HG02852 (cell line): ENCODE results near the gene LILRB3.
A peak's percentile ranks its signal among the peaks of the same experiment; 100 is the strongest.
"Not testable (repeated sequence)": the region's sequence is repeated elsewhere in the genome, so short reads cannot be mapped to it uniquely, and the experiment has no call there.

ENCODE experiments used
- ATAC-seq: cut with Tn5 transposase; IDR thresholded peaks from one replicate; pipeline ENCODE4 v1.9.1; 2021; ENCODE audit warnings: mild to moderate bottlenecking, moderate library complexity; ENCODE audit not compliant: unreplicated experiment

The LILRB3 gene

DNA sequence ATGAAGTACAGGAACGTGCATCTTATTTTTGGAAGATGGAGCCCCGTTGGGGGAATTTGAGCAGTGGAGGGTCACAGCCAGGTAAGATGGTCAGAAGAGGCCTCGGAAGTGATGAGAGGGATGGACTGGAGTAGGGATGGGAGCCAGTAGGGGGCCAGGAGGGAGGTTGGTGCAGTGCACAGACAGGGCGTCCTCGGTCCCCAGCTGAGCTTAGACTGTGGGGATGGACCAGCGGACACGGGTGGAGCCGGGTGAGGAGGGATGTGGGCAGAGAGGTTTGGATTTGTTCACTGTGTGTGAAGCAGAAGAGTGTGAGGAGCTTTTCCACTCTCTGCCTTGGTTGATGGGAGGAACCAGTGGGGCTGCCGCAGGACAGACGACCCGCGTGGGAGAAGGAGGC is 11.6 kb downstream of the LILRB3 start:
- ATAC-seq: no peak

DNA sequence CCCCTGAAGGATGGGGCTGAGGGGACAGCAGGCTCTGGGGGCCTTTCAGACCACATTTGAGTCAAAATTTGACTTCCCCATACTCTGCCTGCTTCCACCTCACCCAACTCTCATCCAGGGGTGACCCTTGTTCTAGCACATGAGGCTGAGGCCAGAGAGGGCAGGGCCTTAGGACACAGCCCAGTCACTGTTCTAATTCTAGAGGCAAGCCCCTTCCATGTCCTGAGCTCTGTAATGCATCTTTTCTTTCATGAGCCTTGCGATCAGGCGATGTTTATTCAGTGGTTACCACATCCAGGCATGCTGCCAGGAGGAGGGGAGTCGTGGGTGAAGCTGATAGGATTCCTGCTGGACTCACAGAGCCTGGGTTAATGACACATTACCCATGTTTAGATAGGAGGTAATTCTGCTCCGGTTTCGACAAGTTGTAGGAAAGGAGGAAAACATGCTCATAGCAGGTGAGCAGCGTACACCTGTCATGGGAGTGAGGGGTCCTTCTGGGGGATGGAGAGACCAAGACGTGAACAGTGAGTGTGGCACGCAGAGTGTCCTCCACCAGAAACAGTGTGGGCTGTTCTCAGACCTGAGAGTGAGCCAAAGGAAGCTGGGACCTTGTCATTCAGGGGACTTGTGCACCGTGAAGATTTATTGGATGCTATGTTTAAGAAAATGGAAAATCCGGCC is 12.9 kb downstream of the LILRB3 start:
- ATAC-seq: no peak

DNA sequence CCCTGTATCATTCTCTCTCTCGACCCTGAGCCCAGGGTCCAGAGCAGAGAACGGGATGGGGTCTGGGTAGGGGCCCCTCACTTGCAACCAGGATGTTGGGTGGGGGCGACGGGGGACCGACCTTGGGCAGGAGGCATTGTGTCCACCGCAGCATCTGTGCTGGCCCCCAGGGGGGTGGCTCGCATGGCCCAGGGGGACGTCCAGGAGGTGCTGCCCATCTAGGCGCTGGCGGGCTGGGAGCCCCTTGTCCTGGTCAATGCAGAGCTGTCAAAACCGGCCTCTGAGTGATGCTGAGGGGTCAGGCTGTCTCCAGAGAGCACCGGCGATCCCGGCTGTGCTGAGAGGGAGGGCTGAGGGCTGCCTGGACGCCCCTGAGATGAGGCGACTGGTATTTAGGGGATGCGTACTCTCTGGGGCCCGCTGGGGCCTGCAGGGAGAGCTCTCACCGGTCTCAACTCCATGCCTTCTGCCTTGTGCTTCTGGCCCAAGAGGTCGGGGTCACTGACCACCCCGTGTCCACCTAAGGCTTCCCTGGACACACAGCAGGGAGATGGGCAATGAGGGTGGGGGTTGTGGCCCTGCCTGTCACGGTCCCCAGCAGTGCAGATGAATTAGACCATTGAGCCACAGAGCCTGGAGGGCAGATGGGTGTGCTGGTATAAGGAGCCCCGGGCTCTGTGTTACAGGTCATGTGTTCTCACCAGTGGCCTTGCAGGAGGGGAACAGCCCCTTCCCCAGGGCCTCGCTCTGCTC is 13.6 kb downstream of the LILRB3 start:
- ATAC-seq: no peak

DNA sequence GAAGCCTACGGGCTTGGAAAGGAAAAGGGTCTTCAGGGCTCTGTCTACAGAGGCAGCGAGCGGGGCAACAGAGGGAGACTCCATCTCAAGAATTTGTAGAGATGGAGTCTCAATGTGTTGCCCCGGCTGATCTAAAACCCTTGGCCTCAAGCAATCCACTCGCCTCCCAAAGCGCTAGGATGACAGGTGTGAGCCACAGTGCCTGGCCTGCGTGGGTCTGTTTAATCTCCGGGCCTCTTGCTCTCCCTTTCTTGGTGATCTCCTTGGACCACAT is 14.1 kb downstream of the LILRB3 start:
- ATAC-seq: no peak

DNA sequence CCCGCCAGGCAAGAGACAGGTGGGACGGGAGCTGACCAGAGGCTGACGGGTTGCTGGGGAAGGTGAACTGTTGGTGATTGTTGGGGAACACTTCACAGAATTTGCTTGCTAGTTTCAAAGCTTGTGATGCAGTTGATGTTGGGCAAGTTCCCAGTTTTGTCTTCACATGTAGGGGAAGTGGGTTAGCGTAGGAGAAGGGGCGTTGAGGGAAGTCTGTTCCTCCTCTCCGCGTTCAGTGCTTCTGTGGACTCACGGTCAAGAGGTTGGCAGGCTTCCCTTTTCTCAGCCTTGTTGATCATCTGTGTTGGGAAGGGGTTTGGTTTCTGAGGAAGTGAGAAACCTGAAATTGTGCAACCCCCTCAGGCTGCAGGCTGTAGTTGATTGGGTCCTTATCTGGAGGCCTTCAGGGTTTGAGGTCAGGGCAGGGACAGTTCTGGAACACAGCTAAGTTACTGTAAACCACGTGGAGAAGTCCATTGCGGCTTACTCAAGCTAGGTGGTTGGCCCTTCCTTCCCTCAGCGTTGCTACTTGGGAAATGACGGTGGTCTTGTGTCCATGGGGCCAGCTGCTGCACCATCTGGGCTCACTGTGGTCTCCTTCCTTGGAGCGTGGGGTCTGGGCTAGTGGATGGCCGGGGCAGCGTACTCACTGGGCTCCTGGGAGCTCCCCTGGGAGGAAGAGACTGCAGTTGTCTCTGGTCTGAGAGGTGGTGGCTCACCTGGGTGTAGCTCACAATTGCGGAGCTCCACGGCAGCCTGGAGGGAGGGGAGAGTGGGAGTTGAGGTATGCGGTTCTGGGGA is 14.6 kb downstream of the LILRB3 start:
- peak; percentile 38 for ATAC-seq

DNA sequence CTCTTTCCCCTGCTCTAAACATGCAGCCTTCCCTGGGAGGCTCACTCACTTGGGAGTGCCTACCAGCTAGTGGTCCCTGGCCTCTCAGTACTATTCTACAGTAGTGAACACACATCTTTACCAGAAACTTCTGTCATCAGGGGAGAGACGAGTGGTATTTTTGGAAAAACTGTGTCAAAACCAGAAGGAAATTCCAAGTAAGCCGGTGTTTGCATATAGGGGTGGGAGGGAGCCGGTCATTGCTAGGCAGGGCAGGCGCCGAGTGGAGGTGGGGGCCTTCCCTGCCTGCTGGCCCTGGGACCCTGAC is 15.2 kb downstream of the LILRB3 start:
- no peak for ATAC-seq

DNA sequence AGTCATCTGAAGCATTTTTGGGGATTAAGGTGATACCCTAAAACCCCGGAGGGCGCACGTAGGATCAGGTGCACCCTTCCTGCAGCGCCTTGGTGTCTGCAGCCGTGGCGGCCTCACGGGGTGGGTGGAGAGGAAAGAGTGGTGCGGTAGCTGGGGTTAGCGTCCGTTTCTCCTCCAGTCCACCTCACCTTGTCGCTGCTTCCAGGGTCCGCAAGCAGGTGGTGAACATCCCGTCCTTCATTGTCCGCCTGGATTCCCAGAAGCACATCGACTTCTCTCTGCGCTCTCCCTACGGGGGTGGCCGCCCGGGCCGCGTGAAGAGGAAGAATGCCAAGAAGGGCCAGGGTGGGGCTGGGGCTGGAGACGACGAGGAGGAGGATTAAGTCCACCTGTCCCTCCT is 15.6 kb downstream of the LILRB3 start:
- not testable (repeated sequence) for ATAC-seq

DNA sequence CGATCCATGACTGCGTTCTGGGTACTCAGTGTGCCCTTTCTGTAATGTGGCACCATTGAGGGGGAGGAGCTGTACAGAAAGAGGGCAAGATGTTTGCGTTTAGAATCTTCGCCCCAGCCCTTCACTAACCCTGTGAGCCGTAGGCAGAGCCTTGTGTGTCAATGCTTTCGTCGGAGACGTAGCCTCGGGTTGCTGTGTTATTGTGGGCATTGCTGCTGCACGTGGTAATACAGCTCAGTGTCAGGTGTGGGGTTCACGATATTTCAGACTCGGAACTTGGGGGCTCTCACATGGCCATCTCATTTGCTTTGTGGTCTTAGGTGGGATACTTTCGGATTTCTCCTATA is 16.0 kb downstream of the LILRB3 start:
- ATAC-seq: no peak

DNA sequence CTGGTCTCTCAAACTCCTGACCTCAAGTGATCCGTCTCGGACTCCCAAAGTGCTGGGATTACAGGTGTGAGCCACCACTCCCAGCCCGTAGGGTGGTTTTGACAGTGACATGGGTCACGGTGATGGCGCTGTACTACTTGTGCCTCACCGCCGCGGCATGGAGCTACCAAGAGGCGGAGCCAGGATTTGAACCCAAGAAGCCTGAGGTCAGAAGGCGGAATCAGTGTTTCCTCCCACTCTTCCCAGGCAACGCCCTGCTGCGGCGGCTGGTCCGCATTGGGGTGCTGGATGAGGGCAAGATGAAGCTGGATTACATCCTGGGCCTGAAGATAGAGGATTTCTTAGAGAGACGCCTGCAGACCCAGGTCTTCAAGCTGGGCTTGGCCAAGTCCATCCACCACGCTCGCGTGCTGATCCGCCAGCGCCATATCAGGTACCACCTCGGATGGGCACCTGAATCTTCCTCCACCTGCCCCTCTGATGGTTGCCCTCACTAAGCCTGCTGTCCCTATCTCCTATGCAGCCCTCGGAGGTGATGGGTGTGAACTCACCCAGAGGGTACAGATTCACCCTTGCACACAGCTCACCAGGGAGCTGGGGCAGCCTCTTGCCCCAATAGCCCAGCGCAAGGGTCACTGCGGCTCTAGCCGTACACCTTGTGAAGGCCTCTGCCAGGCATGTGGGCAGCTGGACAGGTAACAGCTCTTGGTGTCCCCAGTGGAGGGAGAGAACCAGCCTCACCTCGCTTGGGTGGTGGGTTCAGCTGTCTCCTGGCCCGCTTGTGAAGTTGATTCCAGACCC is 16.6 kb downstream of the LILRB3 start:
- no peak for ATAC-seq

DNA sequence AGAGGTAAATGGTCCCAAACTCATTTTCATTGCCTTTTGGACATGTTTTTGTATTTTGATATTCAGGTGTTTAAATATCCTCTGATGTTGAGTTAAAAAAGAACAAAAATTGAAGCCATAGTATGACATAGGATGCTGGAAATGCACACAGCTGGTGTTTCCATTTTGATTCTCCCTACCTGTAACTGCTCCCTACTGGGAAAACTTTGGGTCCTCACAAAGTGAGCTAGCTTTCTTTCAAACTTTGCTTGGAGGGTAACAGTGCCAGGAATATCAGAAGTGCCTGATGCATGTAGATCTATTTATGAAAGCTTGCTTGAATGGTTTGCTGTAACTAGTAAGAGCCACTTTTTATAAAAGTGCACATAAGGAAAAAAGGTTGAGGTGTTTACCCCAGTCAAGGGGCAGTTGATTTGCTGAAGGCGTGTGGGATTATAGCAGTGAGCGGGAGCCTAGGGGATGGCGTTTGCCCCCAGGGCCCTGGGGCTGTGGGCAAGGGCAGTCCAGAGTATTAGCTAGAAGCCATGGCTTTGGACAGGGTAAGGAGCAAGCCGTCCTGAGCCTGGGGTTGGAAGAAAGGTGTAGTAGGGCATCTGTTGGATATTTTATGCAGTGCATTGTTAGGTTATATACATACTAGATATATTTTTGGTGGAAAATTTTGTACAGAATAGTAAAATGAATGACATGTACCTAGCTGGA is 17.9 kb downstream of the LILRB3 start:
- ATAC-seq: no peak

DNA sequence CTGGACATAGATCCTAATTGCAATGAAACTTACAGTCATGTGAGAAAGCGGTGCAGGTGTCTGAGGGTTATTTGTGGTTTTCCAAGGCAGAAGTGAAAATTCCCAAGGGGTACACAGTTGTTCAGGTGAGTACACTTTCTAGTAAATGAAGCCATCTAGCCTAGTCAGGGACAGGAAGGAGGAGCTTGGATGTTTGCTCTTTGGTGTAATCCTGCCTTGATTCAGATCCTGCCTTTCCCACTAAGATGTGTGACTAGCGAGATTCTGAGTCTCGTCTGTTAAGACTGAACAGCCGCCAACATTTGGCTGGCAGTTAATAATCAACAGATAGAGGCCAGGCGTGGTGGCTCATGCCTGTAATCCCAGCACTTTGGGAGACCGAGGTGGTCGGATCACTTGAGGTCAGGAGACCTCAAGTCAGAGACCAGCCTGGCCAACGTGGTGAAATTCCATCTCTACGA is 19.6 kb downstream of the LILRB3 start:
- ATAC-seq: no peak

DNA sequence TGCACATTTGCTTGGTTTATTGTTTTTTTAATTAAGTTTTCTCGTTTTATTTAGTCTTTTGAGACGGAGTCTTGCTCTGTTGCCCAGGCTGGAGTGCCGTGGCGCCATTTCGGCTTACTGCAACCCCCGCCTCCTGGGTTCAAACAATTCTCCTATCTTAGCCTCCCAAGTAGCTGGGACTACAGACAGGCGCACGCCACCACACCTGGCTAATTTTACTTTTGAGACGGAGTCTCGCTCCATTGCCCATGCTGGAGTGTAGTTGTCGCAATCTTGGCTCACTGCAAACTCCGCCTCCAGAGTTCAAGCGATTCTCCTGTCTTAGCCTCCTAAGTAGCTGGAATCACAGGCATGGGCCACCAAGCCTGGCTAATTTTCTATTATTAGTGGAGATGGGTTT is 20.8 kb downstream of the LILRB3 start:
- ATAC-seq: no peak

DNA sequence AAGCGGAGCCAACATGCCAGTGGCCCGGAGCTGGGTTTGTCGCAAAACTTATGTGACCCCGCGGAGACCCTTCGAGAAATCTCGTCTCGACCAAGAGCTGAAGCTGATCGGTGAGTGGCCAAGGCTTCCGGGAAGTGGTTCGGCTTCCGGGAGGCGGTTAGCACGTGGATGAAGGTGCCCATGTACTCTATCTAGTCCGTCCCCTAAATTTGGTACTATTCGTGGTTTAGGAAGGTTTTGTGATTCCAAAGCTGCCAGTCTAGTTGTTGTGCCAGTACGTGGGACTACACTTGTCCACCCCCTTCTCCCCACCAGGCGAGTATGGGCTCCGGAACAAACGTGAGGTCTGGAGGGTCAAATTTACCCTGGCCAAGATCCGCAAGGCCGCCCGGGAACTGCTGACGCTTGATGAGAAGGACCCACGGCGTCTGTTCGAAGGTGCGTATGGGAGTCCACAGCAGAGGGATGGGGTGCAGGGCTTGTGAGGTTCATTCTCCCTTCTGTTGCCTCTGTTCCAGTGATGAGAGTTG is 21.6 kb downstream of the LILRB3 start:
- ATAC-seq: peak; percentile 9

DNA sequence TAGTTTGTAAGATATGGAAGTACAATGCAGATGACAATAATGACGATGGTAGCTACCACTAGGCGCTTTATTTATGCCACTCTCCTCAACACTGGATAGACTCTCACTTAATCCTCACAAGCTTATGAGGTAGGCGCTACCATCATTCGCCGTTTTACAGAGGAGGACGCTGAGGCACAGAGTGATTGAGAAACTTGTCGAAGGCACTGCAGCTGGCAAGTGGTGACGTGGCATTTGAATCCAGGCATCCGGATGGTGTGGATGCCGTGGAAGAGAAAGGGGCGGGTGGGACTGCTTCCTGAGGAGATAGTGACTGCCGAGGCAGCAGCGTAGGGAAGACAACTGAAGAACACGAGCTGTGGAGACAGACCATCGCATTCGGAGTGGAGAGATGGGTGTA is 23.4 kb downstream of the LILRB3 start:
- ATAC-seq: no peak

DNA sequence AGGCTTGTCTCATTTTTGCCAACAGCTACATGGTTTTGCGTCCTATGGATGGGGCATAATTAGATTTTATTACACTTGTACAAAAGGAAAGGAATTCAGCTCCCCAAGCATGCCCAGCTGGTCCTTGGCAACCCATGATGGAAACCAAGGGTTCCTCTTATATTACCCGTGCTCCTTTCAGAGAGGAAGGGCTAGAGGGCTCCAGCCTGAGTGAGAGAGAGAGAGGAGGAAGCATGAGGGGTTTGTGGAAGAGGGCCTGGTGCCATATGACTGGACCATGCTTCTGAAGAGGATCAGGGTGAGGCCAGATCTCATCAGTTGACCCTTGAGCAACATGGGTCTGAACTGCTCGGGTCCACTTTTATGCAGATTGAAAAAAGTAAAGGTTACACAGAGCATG is 25.7 kb downstream of the LILRB3 start:
- no peak for ATAC-seq

DNA sequence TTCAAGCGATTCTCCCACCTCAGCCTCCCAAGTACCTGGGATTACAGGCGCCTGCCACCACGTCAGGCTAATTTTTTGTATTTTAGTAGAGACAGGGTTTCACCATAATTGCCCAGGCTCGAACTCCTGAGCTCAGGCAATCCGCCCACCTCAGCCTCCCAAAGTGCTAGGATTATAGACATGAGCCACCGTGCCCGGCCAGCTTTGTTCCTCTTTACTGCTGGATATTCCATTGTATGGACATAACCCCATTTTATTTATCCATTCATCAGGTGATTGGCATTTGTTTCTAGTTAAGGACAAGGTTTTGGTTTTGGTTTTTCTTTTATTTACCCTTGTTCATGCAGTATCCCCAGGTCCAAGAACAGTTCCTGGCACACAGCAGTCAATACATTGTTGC is 26.3 kb downstream of the LILRB3 start:
- ATAC-seq: no peak

DNA sequence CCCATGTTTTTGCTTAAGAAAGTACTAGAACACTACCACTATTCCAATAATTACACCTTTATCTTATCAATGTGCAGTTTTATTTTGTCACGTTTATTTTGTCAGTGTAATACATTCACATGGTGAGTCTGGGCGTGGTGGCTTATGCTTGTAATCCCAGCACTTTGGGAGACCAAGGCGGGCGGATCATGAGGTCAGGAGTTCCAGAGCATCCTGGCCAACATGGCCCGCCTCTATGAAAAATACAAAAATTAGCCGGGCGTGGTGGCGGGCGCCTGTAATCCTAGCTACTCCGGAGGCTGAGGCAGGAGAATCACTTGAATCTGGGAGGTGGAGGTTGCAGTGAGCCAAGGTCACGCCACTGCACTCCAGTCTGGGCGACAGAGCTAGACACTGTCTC is 28.3 kb downstream of the LILRB3 start:
- not testable (repeated sequence) for ATAC-seq

DNA sequence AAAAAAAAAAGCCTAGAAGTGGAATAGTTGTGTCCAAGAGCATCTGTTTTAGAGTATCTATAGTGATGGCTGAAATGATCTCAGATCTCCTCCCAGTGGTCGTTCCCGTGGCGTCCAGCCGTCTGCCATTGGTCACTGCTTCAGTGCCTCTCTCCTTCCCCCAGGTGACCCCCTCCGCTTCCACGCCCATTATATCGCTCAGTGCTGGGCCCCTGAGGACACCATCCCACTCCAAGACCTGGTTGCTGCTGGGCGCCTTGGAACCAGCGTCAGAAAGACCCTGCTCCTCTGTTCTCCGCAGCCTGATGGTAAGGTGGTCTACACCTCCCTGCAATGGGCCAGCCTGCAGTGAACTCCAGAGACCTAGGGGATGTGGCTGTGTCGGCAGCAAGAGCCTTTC is 29.8 kb downstream of the LILRB3 start:
- no peak for ATAC-seq

DNA sequence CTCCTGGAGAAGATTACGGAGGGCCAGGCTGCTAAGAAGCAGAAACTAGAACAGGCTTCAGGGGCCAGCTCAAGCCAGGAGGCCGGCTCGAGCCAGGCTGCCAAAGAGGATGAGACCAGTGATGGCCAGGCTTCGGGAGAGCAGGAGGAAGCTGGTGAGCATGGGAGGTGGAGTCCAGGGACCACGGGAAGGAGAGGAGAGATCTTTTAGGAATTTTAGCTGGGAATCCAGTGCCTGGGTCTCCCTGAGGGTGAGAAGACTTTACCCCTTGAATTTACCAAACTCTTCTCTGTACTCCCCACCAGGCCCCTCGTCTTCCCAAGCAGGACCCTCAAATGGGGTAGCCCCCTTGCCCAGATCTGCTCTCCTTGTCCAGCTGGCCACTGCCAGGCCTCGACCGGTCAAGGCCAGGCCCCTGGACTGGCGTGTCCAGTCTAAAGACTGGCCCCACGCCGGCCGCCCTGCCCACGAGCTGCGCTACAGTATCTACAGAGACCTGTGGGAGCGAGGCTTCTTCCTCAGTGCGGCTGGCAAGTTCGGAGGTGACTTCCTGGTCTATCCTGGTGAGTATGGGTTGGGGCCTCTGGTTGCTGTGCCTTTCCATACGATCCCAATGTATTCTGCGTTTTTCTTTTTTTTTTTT is 30.9 kb downstream of the LILRB3 start:
- ATAC-seq: no peak
